ENCODE data around the gene CAMK1.

- TF ChIP-seq, protein P1, sequence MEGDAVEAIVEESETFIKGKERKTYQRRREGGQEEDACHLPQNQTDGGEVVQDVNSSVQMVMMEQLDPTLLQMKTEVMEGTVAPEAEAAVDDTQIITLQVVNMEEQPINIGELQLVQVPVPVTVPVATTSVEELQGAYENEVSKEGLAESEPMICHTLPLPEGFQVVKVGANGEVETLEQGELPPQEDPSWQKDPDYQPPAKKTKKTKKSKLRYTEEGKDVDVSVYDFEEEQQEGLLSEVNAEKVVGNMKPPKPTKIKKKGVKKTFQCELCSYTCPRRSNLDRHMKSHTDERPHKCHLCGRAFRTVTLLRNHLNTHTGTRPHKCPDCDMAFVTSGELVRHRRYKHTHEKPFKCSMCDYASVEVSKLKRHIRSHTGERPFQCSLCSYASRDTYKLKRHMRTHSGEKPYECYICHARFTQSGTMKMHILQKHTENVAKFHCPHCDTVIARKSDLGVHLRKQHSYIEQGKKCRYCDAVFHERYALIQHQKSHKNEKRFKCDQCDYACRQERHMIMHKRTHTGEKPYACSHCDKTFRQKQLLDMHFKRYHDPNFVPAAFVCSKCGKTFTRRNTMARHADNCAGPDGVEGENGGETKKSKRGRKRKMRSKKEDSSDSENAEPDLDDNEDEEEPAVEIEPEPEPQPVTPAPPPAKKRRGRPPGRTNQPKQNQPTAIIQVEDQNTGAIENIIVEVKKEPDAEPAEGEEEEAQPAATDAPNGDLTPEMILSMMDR (IDR thresholded peaks at IDR 0.05; ENCODE audit: insufficient read depth, low read depth, low read length): no peak
- no peak for TF ChIP-seq EZH2 (IDR thresholded peaks at IDR 0.05; ENCODE audit: insufficient read depth, low read length)
Observed at GRCh38 chr3:9779721-9780457, 10.1 kb upstream of the CAMK1 start.

Data from astrocyte (in vitro differentiated cells and primary cell).